Measurements from ENCODE around the gene RHOU.

- no peak for TF ChIP-seq CTCF (IDR thresholded peaks at IDR 0.05)
- no peak for TF ChIP-seq POLR2A (IDR thresholded peaks at IDR 0.05)
Measured at GRCh38 chr1:228725178-228725577, 10.1 kb upstream of the RHOU start.
